ENCODE measurements around the gene FRMD7.
"Not testable (repeated sequence)": the region's sequence is repeated elsewhere in the genome, so short reads cannot be mapped to it uniquely, and the experiment has no call there.

The FRMD7 gene

DNA sequence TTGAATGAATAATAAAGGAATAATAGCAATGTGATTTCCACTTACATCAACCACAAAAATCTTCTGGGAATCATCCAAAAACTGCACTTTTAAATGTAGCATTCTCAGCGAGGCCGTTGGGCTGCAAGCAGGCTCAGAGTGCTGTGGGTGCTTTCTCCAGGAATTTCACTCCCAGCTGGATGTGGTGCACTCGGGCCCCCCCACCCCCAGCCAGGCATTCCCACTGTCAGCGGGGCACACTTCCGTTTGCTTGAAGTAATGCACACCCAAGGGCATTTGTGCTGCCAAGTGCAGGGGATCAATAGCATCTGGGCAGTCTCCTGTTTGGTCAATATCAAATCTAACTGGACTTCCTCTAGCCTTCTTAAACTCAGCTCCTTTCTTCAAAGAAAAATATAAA is at the start of gene FRMD7:
Gene FRMD7 (minus strand): TSS at position 278 of the 400 bp plus-strand sequence. CDS start 176 bp downstream, at position 102.
- DNase-seq (ENCODE audit: low read depth, low spot score), result peak; percentile 58

- DNase-seq (ENCODE audit: low read depth, low spot score), result no peak
These were observed 45.8 kb upstream of the FRMD7 start for GRCh38 chrX:132173647-132174046.

DNA sequence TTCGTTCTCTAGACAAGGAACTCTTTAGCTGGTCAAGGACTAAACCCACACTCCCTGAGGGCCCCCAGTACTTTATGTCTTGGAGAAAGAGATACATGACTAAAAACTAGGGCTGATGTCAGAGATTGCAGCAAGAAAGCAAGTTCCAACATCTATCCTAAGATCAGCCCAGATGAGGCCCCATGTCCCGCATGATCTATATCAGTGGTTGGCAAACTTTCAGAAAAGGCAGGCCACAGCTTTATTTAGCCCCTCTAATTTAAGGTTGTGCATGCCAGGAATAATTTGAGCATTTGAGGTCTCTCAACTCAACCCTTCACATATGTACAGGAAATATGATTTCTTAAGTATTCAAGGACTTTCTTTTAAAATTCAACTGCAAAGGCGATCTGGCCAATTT is 44.1 kb upstream of the FRMD7 start:
- DNase-seq (ENCODE audit: low read depth, low spot score), result no peak

GRCh38 chrX:132171478-132171877 is 43.7 kb upstream of the FRMD7 start:
- DNase-seq (ENCODE audit: low read depth, low spot score), result no peak

GRCh38 chrX:132169554-132169953 is 41.7 kb upstream of the FRMD7 start:
- no peak for DNase-seq (ENCODE audit: low read depth, low spot score)

- no peak for DNase-seq (ENCODE audit: low read depth, low spot score)
These were observed 37.8 kb upstream of the FRMD7 start for GRCh38 chrX:132165651-132166050.

DNA sequence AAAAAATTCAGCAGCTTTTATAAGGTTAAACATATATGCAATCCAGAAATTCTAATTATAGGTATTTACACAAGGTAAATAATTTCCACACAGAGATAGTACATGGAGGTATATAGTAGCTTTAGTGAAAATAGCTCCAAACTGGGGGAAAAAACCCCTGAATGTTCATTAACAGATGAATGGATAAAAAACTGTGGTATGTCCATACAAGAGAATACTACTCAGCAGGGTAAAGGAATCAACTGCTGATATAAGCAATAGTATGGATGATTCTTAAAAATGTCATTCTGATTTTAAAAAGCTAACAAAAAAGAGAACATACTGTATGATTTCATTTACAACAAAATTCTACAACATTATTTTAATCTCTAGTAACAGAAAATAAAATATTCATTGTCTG is 37.2 kb upstream of the FRMD7 start:
- no peak for DNase-seq (ENCODE audit: low read depth, low spot score)

DNA sequence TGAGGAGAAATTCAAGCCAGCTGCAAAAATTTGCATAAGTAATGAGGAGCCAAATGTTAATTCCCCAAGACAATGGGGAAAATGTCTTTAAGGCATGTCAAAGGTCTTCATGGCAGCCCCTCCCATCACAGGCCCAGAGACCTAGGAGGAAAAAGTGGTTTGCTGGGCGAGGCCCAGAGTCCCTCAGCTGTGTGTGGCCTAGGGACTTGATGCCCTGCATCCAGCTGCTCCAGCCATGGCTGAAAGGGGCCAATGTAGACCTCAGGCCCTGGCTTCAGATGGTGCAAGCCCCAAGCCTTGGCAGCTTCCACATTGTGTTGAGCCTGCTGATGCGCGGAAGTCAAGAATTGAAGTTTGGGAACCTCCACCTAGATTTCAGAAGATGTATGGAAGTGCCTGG is 35.3 kb upstream of the FRMD7 start:
- DNase-seq (ENCODE audit: low read depth, low spot score), result not testable (repeated sequence)

- DNase-seq (ENCODE audit: low read depth, low spot score), result no peak
These were observed 25.3 kb upstream of the FRMD7 start for GRCh38 chrX:132153166-132153565.

DNA sequence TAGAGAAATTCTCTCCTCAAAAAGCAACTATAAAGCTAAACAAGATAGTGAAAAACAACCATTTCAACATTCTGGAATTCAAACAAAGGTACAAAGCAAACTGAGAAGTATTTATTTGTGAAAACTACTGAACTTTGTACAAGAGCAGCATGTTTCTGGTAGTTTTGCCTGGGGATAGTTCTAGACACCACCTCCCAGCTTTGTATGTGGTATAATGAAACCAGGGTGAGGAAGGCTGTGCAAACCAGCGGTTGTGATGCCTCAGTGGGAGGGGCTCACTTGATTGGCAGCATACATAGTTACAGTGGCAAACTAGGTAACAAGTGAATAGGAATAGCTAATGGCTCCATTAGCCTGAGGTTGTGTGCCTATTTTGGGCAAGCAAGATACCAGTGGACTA is 18.6 kb upstream of the FRMD7 start:
- no peak for DNase-seq (ENCODE audit: low read depth, low spot score)

- no peak for DNase-seq (ENCODE audit: low read depth, low spot score)
These were observed 16.2 kb upstream of the FRMD7 start for GRCh38 chrX:132144061-132144460.

GRCh38 chrX:132125906-132126305 is 1.9 kb downstream of the FRMD7 start:
- DNase-seq (ENCODE audit: low read depth, low spot score), result no peak

- no peak for DNase-seq (ENCODE audit: low read depth, low spot score)
These were observed 6.9 kb downstream of the FRMD7 start for GRCh38 chrX:132120913-132121312.

DNA sequence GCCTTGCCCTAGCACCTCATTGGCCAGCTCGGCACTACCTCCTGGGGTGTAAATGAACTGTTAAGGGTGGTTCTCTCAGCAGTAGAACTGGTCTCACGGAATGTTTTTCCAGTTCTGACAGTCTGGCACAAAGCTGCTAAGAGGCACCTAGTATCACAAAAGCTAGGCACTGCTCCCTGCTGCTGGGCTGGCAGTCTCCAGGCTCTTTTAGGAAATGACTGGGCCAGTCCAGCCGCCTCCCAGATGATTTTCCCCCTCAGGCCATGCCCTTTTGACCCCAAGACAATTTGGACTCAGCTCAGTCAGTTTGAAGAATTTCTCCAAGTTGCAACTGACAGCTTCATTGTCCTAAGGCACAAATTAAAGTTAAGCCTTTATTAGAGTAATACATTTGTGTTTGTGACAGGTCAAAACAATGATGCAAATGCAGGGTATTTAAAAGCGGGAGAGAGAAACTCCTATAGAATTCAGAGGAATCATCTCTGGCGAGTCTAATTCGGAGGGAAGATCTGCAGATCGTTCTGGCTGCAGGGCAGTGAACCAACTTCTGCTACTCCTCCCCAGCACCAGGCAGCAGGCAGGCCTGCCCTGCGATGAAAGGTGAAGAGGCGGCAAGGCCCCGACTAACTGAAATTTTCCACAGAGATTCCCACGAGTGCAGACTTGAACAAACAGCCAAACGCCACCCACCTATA is 7.9 kb downstream of the FRMD7 start:
- DNase-seq (ENCODE audit: low read depth, low spot score), result peak; percentile 14

- no peak for DNase-seq (ENCODE audit: low read depth, low spot score)
These were observed 8.5 kb downstream of the FRMD7 start for GRCh38 chrX:132119283-132119682.

GRCh38 chrX:132118358-132118757 is 9.5 kb downstream of the FRMD7 start:
- DNase-seq (ENCODE audit: low read depth, low spot score), result no peak

DNA sequence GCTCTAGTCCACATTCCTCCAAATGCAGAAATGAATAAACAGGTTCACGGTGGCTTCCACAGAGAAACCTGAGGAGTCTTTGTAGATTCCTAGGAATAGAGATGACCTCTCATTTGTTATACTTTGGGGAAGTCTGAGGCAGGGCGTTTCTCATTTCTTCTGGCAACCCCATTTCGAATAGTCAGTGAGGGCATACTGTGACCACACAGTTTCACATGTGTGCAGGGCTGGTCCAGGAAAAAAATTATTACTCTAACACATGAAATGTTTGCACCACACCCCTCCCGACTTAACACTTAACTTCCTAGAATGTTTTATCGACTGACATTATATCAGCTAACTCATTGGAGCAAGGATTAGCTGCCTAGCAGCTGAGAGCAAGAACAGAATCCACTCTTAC is 12.0 kb downstream of the FRMD7 start:
- no peak for DNase-seq (ENCODE audit: low read depth, low spot score)

DNA sequence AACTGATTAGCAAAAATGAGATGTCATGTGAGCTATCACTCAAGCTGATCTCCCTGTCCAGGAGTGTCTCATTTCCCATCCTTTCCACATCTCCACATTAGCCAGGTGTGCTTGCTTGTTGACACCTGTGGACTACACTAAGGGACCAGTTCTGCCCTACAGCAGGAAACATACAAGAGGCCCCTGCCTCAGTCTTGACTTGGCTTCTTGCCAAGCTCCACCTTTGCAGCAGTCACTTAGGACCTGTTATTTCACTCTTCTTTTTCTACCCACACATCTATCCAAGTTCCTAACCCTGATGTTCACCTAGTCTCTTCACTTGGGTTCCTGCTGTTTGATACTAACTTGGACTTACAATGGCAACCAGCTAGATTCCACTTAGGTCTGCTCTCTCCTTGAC is 13.2 kb downstream of the FRMD7 start:
- DNase-seq (ENCODE audit: low read depth, low spot score), result no peak

- no peak for DNase-seq (ENCODE audit: low read depth, low spot score)
These were observed 20.5 kb downstream of the FRMD7 start for GRCh38 chrX:132107291-132107690.

DNA sequence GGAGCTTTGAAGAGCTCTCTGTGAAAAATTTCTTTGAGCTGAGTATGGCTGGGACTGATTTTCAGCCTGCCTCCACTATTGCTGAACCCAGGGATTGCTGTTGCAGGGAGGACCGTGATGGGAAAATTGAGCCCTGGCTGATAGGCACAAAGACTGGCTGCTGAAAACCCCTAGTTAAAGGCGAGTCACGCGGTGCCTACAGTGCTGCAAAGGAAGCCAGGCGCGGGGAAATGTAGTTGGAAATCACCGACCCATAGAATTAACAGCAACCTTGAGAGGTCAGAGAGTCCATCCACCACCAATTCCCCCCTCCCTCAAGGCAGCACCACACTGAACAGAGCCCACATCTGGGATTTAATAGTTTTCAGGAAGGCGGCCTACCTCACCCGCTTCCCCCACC is 26.0 kb downstream of the FRMD7 start:
- DNase-seq (ENCODE audit: low read depth, low spot score), result no peak

DNA sequence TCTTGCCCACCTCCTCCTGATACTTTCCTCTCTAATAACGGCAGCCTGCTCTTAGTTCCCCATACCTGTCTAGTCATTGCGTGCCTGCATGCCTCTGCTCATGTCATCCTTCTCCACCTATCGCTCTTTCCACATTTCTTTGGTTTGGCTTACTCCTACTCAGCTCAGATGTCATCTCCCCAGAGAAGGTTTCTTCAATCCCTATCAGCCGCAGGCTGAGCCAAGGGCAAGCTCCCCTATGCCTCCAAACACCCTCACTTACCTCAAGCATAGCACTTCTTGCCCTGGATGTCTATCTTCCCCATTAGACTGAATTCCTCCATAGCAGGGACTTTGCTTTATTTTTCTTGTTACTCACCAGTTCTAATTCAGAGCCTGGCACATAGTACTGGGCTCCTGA is 26.6 kb downstream of the FRMD7 start:
- no peak for DNase-seq (ENCODE audit: low read depth, low spot score)

- not testable (repeated sequence) for DNase-seq (ENCODE audit: low read depth, low spot score)
These were observed 29.1 kb downstream of the FRMD7 start for GRCh38 chrX:132098704-132099103.

- DNase-seq (ENCODE audit: low read depth, low spot score), result peak; percentile 82
These were observed 33.7 kb downstream of the FRMD7 start for GRCh38 chrX:132094164-132094563.

GRCh38 chrX:132093239-132093860 is 34.5 kb downstream of the FRMD7 start:
- no peak for DNase-seq (ENCODE audit: low read depth, low spot score)

All from astrocyte of the hippocampus (primary cell).